ENCODE data around the gene CEACAM19.

Gene CEACAM19

DNA sequence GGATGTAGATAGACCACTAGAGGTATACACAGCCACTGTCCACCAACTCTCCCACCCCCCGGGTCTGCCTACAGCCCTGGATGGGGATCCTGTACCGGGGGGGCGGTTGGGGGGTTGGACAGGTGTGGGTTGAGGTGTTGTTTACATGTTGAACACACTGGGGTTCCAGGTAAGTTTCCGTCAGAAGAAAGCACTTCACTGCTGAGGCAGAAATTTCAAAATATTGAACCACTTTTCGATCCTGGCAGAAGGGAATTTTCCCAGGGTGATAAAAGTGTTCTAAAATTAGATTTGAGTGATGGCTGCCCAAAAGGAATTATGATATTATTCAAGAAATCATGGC, 21.1 kb downstream of the CEACAM19 start:
- Histone ChIP-seq H3K36me3 (ENCODE audit: control insufficient read depth in 1 of 2, insufficient read depth in 2 of 2, low read length in 2 of 2) (no peaks in the 10 kb centered on the region), H3K4me1 (ENCODE audit: control insufficient read depth in 1 of 2, insufficient read depth in 2 of 2, low read length in 2 of 2) (peaks cover 0 to 4% of the 10 kb centered on the region in 2 donors), H3K4me3 (ENCODE audit: low read depth in 1 of 2, low read length in 2 of 2) (no peak overlapping the region), H3K27me3 (ENCODE audit: low read depth, low read length) (no peaks in the 10 kb centered on the region), H3K9me3 (ENCODE audit: control insufficient read depth in 1 of 2, low read length in 2 of 2) (no peaks in the 10 kb centered on the region), H3K27ac (ENCODE audit: low read length) (peak overlapping the region; percentile 61)

DNA sequence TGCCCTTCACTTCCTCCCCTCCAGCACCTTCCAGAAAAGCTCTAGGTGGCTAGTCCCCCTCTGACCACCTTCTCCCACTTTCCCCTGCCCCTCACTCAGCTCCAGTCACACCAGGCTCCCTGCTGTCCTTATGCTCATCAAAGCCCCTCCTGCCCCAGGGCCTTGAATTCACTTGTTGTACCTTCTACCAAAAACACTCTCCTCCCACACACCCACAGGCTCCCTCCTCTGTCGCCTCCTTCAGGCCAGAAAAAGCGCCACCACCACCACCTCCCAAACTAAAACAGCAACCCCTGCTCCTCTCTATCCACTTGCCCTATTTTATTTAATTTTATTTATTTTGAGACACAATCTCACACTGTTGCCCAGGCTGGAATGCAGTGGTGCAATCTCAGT, 22.9 kb downstream of the CEACAM19 start:
- H3K4me3 ChIP-seq (ENCODE audit: low read depth in 1 of 2, low read length in 2 of 2) = no peak overlapping the region
- H3K9me3 ChIP-seq (ENCODE audit: control insufficient read depth in 1 of 2, low read length in 2 of 2) = no peaks in the 10 kb centered on the region
- peak overlapping the region; percentile 45 for H3K27ac ChIP-seq (ENCODE audit: low read length)
- H3K4me1 ChIP-seq (ENCODE audit: control insufficient read depth in 1 of 2, insufficient read depth in 2 of 2, low read length in 2 of 2) = peaks cover 0 to 4% of the 10 kb centered on the region in 2 donors
- H3K36me3 ChIP-seq (ENCODE audit: control insufficient read depth in 1 of 2, insufficient read depth in 2 of 2, low read length in 2 of 2) = no peaks in the 10 kb centered on the region
- H3K27me3 ChIP-seq (ENCODE audit: low read depth, low read length) = no peaks in the 10 kb centered on the region

DNA sequence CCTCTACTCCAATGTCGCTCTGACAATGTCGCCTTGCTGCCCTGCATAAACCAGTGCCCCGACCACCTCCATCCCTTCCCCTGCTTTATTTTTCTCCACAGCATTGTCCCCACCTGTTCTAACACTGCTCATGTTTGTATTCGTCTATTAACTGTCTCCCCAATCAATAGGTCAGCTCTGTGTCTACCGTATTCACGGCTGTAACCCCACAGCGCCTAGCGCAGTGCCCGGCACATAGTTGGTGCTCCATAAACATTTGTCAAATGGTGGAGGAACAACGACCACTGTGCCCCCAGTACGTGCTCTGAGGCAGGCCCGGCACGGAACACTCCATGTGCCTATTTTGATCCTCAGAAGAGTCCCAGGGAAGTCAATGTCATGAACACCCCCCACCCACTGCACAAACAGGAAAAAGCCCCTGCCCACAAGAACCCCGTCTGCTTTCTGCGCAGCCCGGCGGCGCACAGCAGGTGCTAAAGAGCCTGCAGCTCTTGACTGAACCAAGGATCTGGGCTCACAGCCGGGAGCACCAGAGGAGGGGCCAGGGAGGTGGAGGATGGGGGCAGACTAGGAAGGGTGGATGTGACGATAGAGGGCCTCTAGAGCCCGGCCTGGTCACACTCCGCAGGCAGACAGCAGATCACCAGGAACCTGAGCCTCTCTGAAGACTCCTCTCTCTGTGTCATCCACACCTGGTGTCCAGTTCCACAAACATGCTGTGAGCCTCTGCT, 25.8 kb downstream of the CEACAM19 start:
- Histone ChIP-seq H3K9me3 (ENCODE audit: control insufficient read depth in 1 of 2, low read length in 2 of 2) (no peaks in the 10 kb centered on the region), H3K4me1 (ENCODE audit: control insufficient read depth in 1 of 2, insufficient read depth in 2 of 2, low read length in 2 of 2) (no peaks in the 10 kb centered on the region), H3K27me3 (ENCODE audit: low read depth, low read length) (no peaks in the 10 kb centered on the region), H3K27ac (ENCODE audit: low read length) (no peak overlapping the region), H3K4me3 (ENCODE audit: low read depth in 1 of 2, low read length in 2 of 2) (no peak overlapping the region), H3K36me3 (ENCODE audit: control insufficient read depth in 1 of 2, insufficient read depth in 2 of 2, low read length in 2 of 2) (no peaks in the 10 kb centered on the region)

DNA sequence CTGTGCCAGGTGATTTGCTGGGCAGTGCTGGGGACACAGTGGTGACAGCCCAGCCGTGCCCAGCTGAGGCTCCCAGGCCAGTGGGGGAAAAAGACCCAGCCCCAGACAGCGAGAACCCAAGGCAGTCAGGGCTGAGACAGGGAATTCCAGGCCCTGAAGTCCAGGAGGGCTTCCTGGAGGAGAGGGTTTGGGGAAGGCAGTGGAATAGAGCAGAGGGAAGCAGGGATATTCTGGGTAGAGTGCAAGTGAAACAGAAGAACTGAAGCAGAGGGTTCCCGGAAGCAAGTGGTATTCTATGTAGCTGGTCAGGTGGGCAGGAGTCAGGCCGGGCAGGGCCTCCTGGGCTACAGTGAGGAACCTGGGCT, 26.4 kb downstream of the CEACAM19 start:
- Histone ChIP-seq H3K4me3 (ENCODE audit: low read depth in 1 of 2, low read length in 2 of 2) (no peak overlapping the region), H3K36me3 (ENCODE audit: control insufficient read depth in 1 of 2, insufficient read depth in 2 of 2, low read length in 2 of 2) (no peaks in the 10 kb centered on the region), H3K27me3 (ENCODE audit: low read depth, low read length) (no peaks in the 10 kb centered on the region), H3K4me1 (ENCODE audit: control insufficient read depth in 1 of 2, insufficient read depth in 2 of 2, low read length in 2 of 2) (no peaks in the 10 kb centered on the region), H3K27ac (ENCODE audit: low read length) (no peak overlapping the region), H3K9me3 (ENCODE audit: control insufficient read depth in 1 of 2, low read length in 2 of 2) (no peaks in the 10 kb centered on the region)

DNA sequence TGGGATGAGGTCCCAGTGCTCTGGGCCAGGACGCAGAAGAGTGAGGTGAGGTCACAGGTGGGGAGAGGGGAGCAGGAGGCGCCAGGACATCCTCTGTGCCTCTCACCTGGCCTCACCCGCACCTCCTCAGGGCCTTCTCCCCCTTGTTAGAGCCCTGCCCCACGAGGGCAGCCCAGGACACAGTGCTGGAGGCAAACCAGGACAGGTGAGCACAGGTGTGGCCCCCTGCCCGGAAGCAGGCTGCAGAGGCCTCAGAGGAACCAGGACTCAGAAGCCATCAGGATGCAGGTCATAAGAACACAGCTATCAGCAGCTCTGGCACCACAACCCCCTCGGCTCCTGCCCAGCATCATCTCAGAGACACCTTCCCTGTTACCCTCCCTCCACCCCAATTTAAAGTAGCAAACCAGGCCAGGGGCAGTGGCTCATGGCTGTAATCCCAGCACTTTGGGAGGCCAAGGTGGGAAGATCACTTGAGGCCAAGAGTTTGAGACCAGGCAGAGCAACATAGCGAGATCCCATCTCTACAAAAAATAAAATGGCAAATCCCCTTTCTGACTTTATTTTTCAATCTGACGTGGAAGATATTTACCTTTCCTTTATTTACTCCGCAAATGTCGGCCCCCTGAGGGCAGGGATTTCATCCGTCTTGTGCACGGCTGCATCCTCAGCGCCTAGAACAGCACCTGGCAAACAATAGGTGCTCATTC, 27.4 kb downstream of the CEACAM19 start, which contains the start of gene CEACAM16:
Gene CEACAM16, plus strand, starts transcription at position 660 of the 710 bp plus-strand sequence. CDS start 2,306 bp downstream, outside the sequence.
- Histone ChIP-seq H3K9me3 (ENCODE audit: control insufficient read depth in 1 of 2, low read length in 2 of 2) (no peaks in the 10 kb centered on the region), H3K4me1 (ENCODE audit: control insufficient read depth in 1 of 2, insufficient read depth in 2 of 2, low read length in 2 of 2) (no peaks in the 10 kb centered on the region), H3K27me3 (ENCODE audit: low read depth, low read length) (no peaks in the 10 kb centered on the region), H3K36me3 (ENCODE audit: control insufficient read depth in 1 of 2, insufficient read depth in 2 of 2, low read length in 2 of 2) (no peaks in the 10 kb centered on the region), H3K27ac (ENCODE audit: low read length) (no peak within 1 kb of the TSS), H3K4me3 (ENCODE audit: low read depth in 1 of 2, low read length in 2 of 2) (no peak within 1 kb of the TSS)

DNA sequence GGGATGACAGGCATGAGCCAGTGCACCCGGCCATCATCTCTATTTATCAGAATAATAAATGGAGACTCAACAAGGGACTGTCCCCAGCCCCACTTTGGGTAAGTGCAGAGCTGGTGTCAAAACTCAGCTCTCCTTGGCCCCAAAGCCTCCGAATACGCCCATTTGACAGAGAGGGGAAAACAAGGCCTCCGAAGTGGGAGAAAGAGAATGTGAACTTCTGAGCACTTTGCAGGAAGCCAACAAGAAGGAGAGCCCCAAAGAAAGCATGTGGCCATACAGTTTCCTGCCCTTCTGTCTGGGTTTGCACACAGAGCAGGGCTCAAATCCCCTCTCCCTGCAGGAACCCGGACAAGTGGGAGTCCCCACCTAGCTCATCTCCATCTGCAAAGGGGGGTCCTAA, 29.3 kb downstream of the CEACAM19 start:
- H3K9me3 ChIP-seq (ENCODE audit: control insufficient read depth in 1 of 2, low read length in 2 of 2) = no peaks in the 10 kb centered on the region
- H3K4me3 ChIP-seq (ENCODE audit: low read depth in 1 of 2, low read length in 2 of 2) = no peak overlapping the region
- H3K36me3 ChIP-seq (ENCODE audit: control insufficient read depth in 1 of 2, insufficient read depth in 2 of 2, low read length in 2 of 2) = no peaks in the 10 kb centered on the region
- no peak overlapping the region for H3K27ac ChIP-seq (ENCODE audit: low read length)
- H3K4me1 ChIP-seq (ENCODE audit: control insufficient read depth in 1 of 2, insufficient read depth in 2 of 2, low read length in 2 of 2) = no peaks in the 10 kb centered on the region
- H3K27me3 ChIP-seq (ENCODE audit: low read depth, low read length) = no peaks in the 10 kb centered on the region

DNA sequence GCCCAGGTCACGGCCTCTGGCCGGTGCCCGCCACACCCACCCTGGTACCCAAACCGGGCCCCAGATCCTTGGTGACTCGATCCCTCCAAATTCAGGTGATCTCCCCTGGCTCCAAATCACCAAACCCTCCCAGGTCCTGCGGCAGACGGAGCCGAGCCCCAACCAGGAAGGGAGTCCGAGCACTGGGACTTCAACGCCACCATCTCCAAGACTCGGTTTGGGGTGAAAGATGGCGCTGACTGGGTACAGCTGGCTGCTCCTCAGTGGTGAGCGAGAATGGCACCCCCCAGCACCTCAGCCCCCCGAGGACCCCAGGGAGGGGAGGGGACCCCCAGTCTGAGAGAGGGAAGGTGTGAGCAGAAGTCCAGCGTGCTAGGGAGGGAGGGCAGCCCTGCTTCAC, 29.9 kb downstream of the CEACAM19 start:
- no peak overlapping the region for H3K4me3 ChIP-seq (ENCODE audit: low read depth in 1 of 2, low read length in 2 of 2)
- no peaks in the 10 kb centered on the region for H3K27me3 ChIP-seq (ENCODE audit: low read depth, low read length)
- no peaks in the 10 kb centered on the region for H3K4me1 ChIP-seq (ENCODE audit: control insufficient read depth in 1 of 2, insufficient read depth in 2 of 2, low read length in 2 of 2)
- no peaks in the 10 kb centered on the region for H3K36me3 ChIP-seq (ENCODE audit: control insufficient read depth in 1 of 2, insufficient read depth in 2 of 2, low read length in 2 of 2)
- H3K9me3 ChIP-seq (ENCODE audit: control insufficient read depth in 1 of 2, low read length in 2 of 2) = no peaks in the 10 kb centered on the region
- H3K27ac ChIP-seq (ENCODE audit: low read length) = no peak overlapping the region

DNA sequence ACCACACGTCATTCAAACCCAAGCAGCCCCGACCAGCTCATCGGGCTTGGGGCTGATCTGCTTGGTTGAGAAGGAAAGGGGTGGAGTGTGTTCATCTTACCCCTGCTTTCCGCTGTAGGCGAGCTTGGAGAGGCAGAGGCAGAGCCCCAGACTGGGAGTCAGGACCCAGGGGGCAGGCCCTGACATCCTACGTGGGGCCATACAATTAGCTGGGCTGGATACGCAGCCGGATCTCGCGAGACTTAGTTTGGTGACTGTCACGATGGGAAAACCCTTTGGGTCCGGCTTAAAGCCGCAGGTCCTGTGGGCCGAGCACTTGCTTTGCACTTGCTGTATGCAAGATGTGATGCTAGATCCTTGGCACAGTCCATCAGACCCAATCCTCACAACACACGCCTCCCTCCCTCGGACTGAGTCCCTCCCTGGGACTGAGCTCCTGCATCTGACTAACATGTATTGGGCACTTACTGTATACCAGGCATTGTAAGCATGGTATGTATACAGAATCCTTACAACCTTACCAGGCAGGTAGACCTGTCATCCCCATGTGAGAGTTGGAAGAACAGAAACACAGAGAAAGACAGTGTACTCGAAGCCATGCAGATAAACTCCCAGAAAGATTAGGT, 31.4 kb downstream of the CEACAM19 start:
- no peaks in the 10 kb centered on the region for H3K4me1 ChIP-seq (ENCODE audit: control insufficient read depth in 1 of 2, insufficient read depth in 2 of 2, low read length in 2 of 2)
- no peaks in the 10 kb centered on the region for H3K9me3 ChIP-seq (ENCODE audit: control insufficient read depth in 1 of 2, low read length in 2 of 2)
- no peak overlapping the region for H3K4me3 ChIP-seq (ENCODE audit: low read depth in 1 of 2, low read length in 2 of 2)
- H3K27me3 ChIP-seq (ENCODE audit: low read depth, low read length) = no peaks in the 10 kb centered on the region
- H3K36me3 ChIP-seq (ENCODE audit: control insufficient read depth in 1 of 2, insufficient read depth in 2 of 2, low read length in 2 of 2) = no peaks in the 10 kb centered on the region
- no peak overlapping the region for H3K27ac ChIP-seq (ENCODE audit: low read length)

DNA sequence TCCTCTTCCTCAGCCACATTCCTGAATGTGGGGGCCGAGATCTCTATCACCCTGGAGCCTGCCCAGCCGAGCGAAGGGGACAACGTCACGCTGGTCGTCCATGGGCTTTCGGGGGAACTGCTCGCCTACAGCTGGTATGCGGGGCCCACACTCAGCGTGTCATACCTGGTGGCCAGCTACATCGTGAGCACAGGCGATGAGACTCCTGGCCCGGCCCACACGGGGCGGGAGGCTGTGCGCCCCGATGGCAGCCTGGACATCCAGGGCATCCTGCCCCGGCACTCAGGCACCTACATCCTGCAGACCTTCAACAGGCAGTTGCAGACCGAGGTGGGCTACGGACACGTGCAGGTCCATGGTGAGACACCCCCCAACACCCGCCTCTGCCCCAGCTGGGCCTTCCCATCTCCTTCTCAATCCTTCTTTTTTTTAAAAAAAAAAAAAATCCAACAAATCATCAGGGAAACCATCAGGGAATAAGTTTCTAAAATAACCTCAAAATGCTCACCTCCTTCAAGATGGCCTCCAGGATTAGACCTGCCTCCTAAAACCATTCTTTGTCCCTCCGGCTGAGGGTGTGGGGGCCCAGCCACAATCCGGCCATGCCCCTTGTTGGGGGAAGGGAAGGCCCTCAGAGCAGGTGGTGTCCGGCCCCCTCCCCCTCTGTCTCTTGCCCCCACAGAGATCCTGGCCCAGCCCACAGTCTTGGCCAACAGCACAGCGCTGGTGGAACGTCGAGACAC, 32.2 kb downstream of the CEACAM19 start:
- Histone ChIP-seq H3K27me3 (ENCODE audit: low read depth, low read length) (no peaks in the 10 kb centered on the region), H3K4me3 (ENCODE audit: low read depth in 1 of 2, low read length in 2 of 2) (no peak overlapping the region), H3K9me3 (ENCODE audit: control insufficient read depth in 1 of 2, low read length in 2 of 2) (no peaks in the 10 kb centered on the region), H3K27ac (ENCODE audit: low read length) (no peak overlapping the region), H3K36me3 (ENCODE audit: control insufficient read depth in 1 of 2, insufficient read depth in 2 of 2, low read length in 2 of 2) (no peaks in the 10 kb centered on the region), H3K4me1 (ENCODE audit: control insufficient read depth in 1 of 2, insufficient read depth in 2 of 2, low read length in 2 of 2) (no peaks in the 10 kb centered on the region)

DNA sequence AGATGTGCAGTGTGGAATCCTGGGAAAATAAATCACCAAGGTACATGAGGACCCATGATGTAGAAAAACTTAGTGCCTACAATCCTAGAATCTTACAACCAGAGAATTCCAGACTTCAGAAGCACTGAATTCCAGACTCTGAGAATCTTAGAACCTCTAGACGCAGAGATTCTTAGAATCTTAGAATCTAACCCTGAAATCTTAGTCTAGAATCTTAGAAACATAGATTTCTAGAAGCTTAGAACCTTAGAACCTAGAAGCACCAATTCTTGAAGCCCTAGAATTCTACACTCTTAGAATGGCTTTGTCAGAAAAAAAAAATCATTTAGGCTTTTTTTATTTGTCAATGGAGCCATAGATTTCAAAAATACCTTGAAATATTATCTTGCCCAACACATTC, 33.7 kb downstream of the CEACAM19 start:
- Histone ChIP-seq H3K9me3 (ENCODE audit: control insufficient read depth in 1 of 2, low read length in 2 of 2) (no peaks in the 10 kb centered on the region), H3K27me3 (ENCODE audit: low read depth, low read length) (no peaks in the 10 kb centered on the region), H3K4me1 (ENCODE audit: control insufficient read depth in 1 of 2, insufficient read depth in 2 of 2, low read length in 2 of 2) (no peaks in the 10 kb centered on the region), H3K27ac (ENCODE audit: low read length) (no peak overlapping the region), H3K36me3 (ENCODE audit: control insufficient read depth in 1 of 2, insufficient read depth in 2 of 2, low read length in 2 of 2) (no peaks in the 10 kb centered on the region), H3K4me3 (ENCODE audit: low read depth in 1 of 2, low read length in 2 of 2) (no peak overlapping the region)

DNA sequence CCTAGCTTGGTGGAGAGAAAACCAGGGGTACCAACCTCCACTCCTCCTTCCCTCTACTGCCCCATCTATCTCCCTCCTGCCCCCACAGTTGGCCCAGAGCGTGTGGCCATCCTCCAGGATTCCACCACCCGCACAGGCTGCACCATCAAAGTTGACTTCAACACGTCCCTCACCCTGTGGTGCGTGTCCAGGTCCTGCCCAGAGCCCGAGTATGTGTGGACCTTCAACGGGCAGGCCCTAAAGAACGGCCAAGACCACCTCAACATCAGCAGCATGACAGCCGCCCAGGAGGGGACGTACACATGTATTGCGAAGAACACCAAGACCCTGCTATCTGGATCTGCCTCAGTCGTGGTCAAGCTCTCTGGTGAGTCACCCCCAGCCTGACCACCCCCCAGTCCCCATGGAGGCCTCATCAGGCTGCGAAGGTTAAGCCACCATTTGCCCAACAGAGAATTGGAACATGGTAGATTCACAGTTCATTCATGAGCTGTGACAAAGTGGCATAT, 34.3 kb downstream of the CEACAM19 start:
- Histone ChIP-seq H3K9me3 (ENCODE audit: control insufficient read depth in 1 of 2, low read length in 2 of 2) (no peaks in the 10 kb centered on the region), H3K4me3 (ENCODE audit: low read depth in 1 of 2, low read length in 2 of 2) (no peak overlapping the region), H3K27ac (ENCODE audit: low read length) (no peak overlapping the region), H3K36me3 (ENCODE audit: control insufficient read depth in 1 of 2, insufficient read depth in 2 of 2, low read length in 2 of 2) (no peaks in the 10 kb centered on the region), H3K4me1 (ENCODE audit: control insufficient read depth in 1 of 2, insufficient read depth in 2 of 2, low read length in 2 of 2) (no peaks in the 10 kb centered on the region), H3K27me3 (ENCODE audit: low read depth, low read length) (no peaks in the 10 kb centered on the region)
